HG03060 (cell line): Measurements from ENCODE around the gene WDR59.
"Not testable (repeated sequence)": the region's sequence is repeated elsewhere in the genome, so short reads cannot be mapped to it uniquely, and the experiment has no call there.

ENCODE experiments used
- ATAC-seq: cut with Tn5 transposase; IDR thresholded peaks from one replicate; pipeline ENCODE4 v1.9.1; 2021; ENCODE audit warnings: low read depth, moderate number of reproducible peaks; ENCODE audit not compliant: unreplicated experiment

The WDR59 gene

GRCh38 chr16:74868035-74868434 is 116.9 kb downstream of the WDR59 start:
- ATAC-seq = no peak

- no peak for ATAC-seq
Measured at GRCh38 chr16:74867281-74867849, 117.6 kb downstream of the WDR59 start.

- ATAC-seq = no peak
Measured at GRCh38 chr16:74865922-74866598, 118.9 kb downstream of the WDR59 start.

- ATAC-seq = no peak
Measured at GRCh38 chr16:74862743-74863244, 122.1 kb downstream of the WDR59 start.

- ATAC-seq = no peak
Measured at GRCh38 chr16:74852500-74852875, 132.4 kb downstream of the WDR59 start.

- ATAC-seq = no peak
Measured at GRCh38 chr16:74850027-74850426, 134.9 kb downstream of the WDR59 start.

- no peak for ATAC-seq
Measured at GRCh38 chr16:74847202-74847601, 137.7 kb downstream of the WDR59 start.

GRCh38 chr16:74846714-74847113 is 138.2 kb downstream of the WDR59 start:
- no peak for ATAC-seq

- no peak for ATAC-seq
Measured at GRCh38 chr16:74844041-74844980, 140.6 kb downstream of the WDR59 start.

- ATAC-seq = not testable (repeated sequence)
Measured at GRCh38 chr16:74843381-74844035, 141.4 kb downstream of the WDR59 start.

- no peak for ATAC-seq
Measured at GRCh38 chr16:74842413-74842812, 142.5 kb downstream of the WDR59 start.

GRCh38 chr16:74841904-74842303 is 143.0 kb downstream of the WDR59 start:
- no peak for ATAC-seq

- ATAC-seq = no peak
Measured at GRCh38 chr16:74841469-74841868, 143.5 kb downstream of the WDR59 start.

GRCh38 chr16:74837056-74837455 is 147.9 kb downstream of the WDR59 start:
- no peak for ATAC-seq

- ATAC-seq = no peak
Measured at GRCh38 chr16:74836111-74836671, 148.7 kb downstream of the WDR59 start.

- ATAC-seq = no peak
Measured at GRCh38 chr16:74832228-74832627, 152.7 kb downstream of the WDR59 start.

GRCh38 chr16:74831467-74831866 is 153.5 kb downstream of the WDR59 start:
- ATAC-seq = no peak

GRCh38 chr16:74830648-74831047 is 154.3 kb downstream of the WDR59 start:
- ATAC-seq = no peak

- ATAC-seq = no peak
Measured at GRCh38 chr16:74829637-74830036, 155.3 kb downstream of the WDR59 start.

- ATAC-seq = no peak
Measured at GRCh38 chr16:74825941-74826340, 159.0 kb downstream of the WDR59 start.
